MM.1S (cell line): Measurements from ENCODE around the gene CD84.
"Not testable (repeated sequence)": the region's sequence is repeated elsewhere in the genome, so short reads cannot be mapped to it uniquely, and the experiment has no call there.

Experiments
- DNase-seq: peaks from one replicate; pipeline ENCODE4 v3.0.0-alpha.2; 2015
- H2AFZ ChIP-seq: fragments of 300-600 bp; sonication (generic); 2 replicates; pipeline ENCODE4 v1.6.0; 2016; ENCODE audit warnings: antibody characterized with exemption, low read length
- H3F3A ChIP-seq: fragments of 300-600 bp; sonication (generic); 2 replicates; pipeline ENCODE4 v1.6.1; 2016; ENCODE audit warnings: mild to moderate bottlenecking, antibody characterized with exemption, low read length, moderate library complexity, mixed read lengths; ENCODE audit not compliant: insufficient read depth
- H3K27ac ChIP-seq: fragments of 300-600 bp; sonication (generic); 2 replicates; pipeline ENCODE4 v1.5.1; 2016; ENCODE audit warnings: mild to moderate bottlenecking, low read length
- H3K27me3 ChIP-seq: fragments of 300-600 bp; sonication (generic); replicated peaks from 2 replicates; pipeline ENCODE4 v1.6.0; 2016; ENCODE audit warnings: low read length; ENCODE audit not compliant: insufficient read depth
- H3K36me3 ChIP-seq: fragments of 300-600 bp; sonication (generic); replicated peaks from 2 replicates; pipeline ENCODE4 v1.6.1; 2016; ENCODE audit warnings: mild to moderate bottlenecking, low read length, mixed read lengths; ENCODE audit not compliant: insufficient read depth
- H3K4me1 ChIP-seq: fragments of 300-600 bp; sonication (generic); 2 replicates; pipeline ENCODE4 v1.6.1; 2016; ENCODE audit warnings: low read length, mixed read lengths
- H3K4me2 ChIP-seq: fragments of 300-600 bp; sonication (generic); 2 replicates; pipeline ENCODE4 v1.6.0; 2016; ENCODE audit warnings: low read depth, low read length
- H3K4me3 ChIP-seq: fragments of 300-600 bp; sonication (generic); 2 replicates; pipeline ENCODE4 v1.5.1; 2016; ENCODE audit warnings: low read length, mixed read lengths
- H3K79me2 ChIP-seq: fragments of 300-600 bp; sonication (generic); 2 replicates; pipeline ENCODE4 v1.6.1; 2016; ENCODE audit warnings: mixed run types, low read length, mixed read lengths
- H3K9ac ChIP-seq: fragments of 300-600 bp; sonication (generic); 2 replicates; pipeline ENCODE4 v1.6.1; 2016; ENCODE audit warnings: low read length, mixed read lengths
- H3K9me2 ChIP-seq: fragments of 300-600 bp; sonication (generic); replicated peaks from 2 replicates; pipeline ENCODE4 v1.6.1; 2016; ENCODE audit warnings: mild to moderate bottlenecking, low read length, mixed read lengths; ENCODE audit not compliant: insufficient read depth
- H3K9me3 ChIP-seq: fragments of 300-600 bp; sonication (generic); replicated peaks from 2 replicates; pipeline ENCODE4 v1.6.1; 2016; ENCODE audit warnings: mild to moderate bottlenecking, low read length, mixed read lengths; ENCODE audit not compliant: insufficient read depth
- H4K20me1 ChIP-seq: fragments of 300-600 bp; sonication (generic); 2 replicates; pipeline ENCODE4 v1.6.1; 2016; ENCODE audit warnings: mild to moderate bottlenecking, low read length, moderate library complexity, mixed read lengths; ENCODE audit not compliant: insufficient read depth
- EZH2 ChIP-seq: fragments of 300-600 bp; sonication (generic); optimal IDR thresholded peaks from 2 replicates; pipeline ENCODE3; 2017; ENCODE audit warnings: low read depth, mild to moderate bottlenecking, antibody characterized with exemption, low read length, mixed read lengths
- EZH2phosphoT487 ChIP-seq: fragments of 300-600 bp; sonication (generic); IDR thresholded peaks from 2 replicates; pipeline ENCODE4 v1.6.1; 2018; ENCODE audit warnings: antibody characterized with exemption, low read length
- TF ChIP-seq, protein P1 (sequence below): fragments of 300-600 bp; sonication (generic); IDR thresholded peaks from 2 replicates; pipeline ENCODE4 v1.5.1; 2016; ENCODE audit warnings: antibody characterized with exemption, low read length, mixed read lengths

The CD84 gene

DNA sequence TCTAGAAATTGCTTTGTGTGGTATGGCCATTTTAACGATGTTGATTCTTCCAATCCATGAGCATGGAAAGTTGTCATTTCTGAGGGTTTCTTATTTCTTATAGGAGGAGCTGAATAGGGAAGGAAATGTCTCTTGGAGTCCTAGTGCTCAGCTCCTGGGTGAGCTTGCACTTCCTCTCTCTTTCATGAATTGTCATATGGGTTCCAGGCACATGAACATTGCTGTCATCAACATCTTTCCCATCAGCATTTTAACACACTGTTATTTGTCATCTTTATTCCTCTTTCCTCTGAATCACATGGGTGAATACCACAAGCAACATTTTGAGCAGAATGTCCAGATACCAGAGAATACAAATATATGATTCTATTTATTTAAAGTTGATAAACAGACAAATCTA lies 79.7 kb downstream of the CD84 start:
- Histone ChIP-seq H3K9me2 (no peaks in the 10 kb centered on the region), H2AFZ (no peak overlapping the region), H3K79me2 (no peaks in the 10 kb centered on the region), H3K4me1 (no peaks in the 10 kb centered on the region), H3K9ac (no peak overlapping the region), H3F3A (no peaks in the 10 kb centered on the region), H3K36me3 (no peaks in the 10 kb centered on the region), H3K27me3 (no peaks in the 10 kb centered on the region), H3K27ac (no peak overlapping the region), H4K20me1 (no peaks in the 10 kb centered on the region), H3K9me3 (no peaks in the 10 kb centered on the region), H3K4me3 (no peak overlapping the region), H3K4me2 (no peak overlapping the region)
- no peak for DNase-seq
- TF ChIP-seq, protein P1, sequence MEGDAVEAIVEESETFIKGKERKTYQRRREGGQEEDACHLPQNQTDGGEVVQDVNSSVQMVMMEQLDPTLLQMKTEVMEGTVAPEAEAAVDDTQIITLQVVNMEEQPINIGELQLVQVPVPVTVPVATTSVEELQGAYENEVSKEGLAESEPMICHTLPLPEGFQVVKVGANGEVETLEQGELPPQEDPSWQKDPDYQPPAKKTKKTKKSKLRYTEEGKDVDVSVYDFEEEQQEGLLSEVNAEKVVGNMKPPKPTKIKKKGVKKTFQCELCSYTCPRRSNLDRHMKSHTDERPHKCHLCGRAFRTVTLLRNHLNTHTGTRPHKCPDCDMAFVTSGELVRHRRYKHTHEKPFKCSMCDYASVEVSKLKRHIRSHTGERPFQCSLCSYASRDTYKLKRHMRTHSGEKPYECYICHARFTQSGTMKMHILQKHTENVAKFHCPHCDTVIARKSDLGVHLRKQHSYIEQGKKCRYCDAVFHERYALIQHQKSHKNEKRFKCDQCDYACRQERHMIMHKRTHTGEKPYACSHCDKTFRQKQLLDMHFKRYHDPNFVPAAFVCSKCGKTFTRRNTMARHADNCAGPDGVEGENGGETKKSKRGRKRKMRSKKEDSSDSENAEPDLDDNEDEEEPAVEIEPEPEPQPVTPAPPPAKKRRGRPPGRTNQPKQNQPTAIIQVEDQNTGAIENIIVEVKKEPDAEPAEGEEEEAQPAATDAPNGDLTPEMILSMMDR = no peak
- TF ChIP-seq EZH2 (no peak), EZH2phosphoT487 (no peak)

DNA sequence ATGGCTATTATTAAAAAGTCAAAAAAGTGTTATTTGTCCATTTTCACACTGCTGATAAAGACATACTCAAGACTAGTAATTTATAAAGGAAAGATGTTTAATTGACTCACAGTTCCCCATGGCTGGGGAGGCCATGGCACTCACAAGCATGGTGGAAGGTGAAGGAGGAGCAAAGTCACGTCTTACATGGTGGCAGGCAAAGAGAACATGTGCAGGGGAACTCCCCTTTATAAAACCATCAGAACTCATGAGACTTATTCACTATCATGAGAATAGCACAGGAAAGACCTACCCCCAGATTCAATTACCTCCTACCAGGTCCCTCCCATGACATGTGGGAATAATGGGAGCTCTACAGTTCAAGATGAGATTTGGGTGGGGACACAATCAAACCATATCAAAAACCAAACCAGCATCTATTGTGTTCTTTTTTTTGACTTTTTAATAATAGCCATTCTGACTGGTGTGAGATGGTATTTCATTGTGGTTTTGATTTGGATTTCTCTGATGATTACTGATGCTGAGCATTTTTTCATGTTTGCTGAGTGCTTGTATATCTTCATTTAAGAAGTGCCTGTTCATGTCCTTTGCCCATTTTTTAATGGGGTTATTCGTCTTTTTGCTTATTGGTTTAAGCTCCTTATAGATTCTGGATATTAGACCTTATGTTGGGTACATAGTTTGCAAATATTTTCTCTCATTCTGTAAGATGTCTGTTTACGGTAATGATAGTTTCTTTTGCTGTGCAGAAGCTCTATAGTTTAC lies 80.8 kb downstream of the CD84 start:
- H3K27ac ChIP-seq, H3F3A ChIP-seq, H3K4me1 ChIP-seq, H3K79me2 ChIP-seq, H2AFZ ChIP-seq, H3K4me3 ChIP-seq, H3K4me2 ChIP-seq, H3K36me3 ChIP-seq, H4K20me1 ChIP-seq, H3K9ac ChIP-seq, DNase-seq, H3K9me3 ChIP-seq, H3K9me2 ChIP-seq, H3K27me3 ChIP-seq: not testable (repeated sequence)

DNA sequence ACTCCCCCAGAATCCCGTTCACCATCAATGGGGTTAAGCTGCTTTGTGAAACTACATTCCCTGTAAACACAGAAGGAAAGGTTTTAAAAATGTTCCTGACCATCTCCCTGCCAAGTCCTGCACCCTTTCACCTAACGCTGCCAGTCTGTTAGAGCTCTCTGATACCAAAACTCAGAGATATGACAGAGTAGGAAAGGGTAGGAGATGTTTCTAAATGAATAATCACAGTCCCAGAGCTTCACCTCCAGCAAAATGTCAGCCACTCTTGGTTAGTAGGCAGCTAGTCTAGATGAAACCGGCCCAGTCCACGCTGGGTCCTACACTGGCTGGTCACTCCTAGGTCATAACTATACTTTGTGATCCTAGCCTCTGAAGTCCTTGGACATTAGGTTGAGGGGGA lies 83.0 kb downstream of the CD84 start:
- Histone ChIP-seq H3K27me3 (no peaks in the 10 kb centered on the region), H3K9me3 (no peaks in the 10 kb centered on the region), H3K27ac (no peak overlapping the region), H3K4me3 (no peak overlapping the region), H3K9me2 (no peaks in the 10 kb centered on the region), H4K20me1 (no peaks in the 10 kb centered on the region), H3K9ac (no peak overlapping the region), H3F3A (no peaks in the 10 kb centered on the region), H3K36me3 (no peaks in the 10 kb centered on the region), H3K4me1 (no peaks in the 10 kb centered on the region), H3K79me2 (no peaks in the 10 kb centered on the region), H2AFZ (no peak overlapping the region), H3K4me2 (no peak overlapping the region)
- no peak for DNase-seq
- TF ChIP-seq EZH2 (no peak), EZH2phosphoT487 (no peak)
- TF ChIP-seq, protein P1 = no peak

DNA sequence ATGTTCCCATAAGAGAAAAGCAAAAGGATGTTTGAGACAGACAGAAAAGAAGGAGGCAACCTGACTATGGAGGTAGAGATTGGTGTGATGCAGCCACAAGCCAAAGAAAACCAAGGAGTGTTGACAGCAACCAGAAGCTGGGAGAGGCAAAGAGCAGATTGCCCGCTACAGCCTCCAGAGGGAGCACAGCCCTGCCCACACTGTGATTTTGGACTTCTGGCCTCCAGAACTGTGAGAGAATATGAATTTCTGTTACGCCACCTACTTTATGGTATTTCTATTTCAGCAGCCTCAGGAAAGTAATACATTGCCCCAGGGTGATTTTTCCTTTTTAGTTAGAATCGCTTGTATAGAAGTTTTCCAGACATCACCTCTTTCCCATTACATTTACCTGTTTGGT lies 84.7 kb downstream of the CD84 start:
- Histone ChIP-seq H3K79me2 (no peaks in the 10 kb centered on the region), H3F3A (no peaks in the 10 kb centered on the region), H2AFZ (no peak overlapping the region), H3K4me3 (no peak overlapping the region), H3K4me1 (no peaks in the 10 kb centered on the region), H3K27ac (no peak overlapping the region), H3K9ac (no peak overlapping the region), H3K27me3 (no peaks in the 10 kb centered on the region), H4K20me1 (no peaks in the 10 kb centered on the region), H3K9me2 (no peaks in the 10 kb centered on the region), H3K36me3 (no peaks in the 10 kb centered on the region), H3K4me2 (no peak overlapping the region), H3K9me3 (no peaks in the 10 kb centered on the region)
- no peak for DNase-seq
- TF ChIP-seq, protein P1 = peak; percentile 45
- TF ChIP-seq EZH2 = no peak
